Cortex of kidney (tissue), 1 donor: ENCODE results near the gene RRAD.

Experiments
- DNase-seq: peaks from one replicate; lab custom pipeline; 2025; lab: John Stamatoyannopoulos, UW

The RRAD gene

DNA sequence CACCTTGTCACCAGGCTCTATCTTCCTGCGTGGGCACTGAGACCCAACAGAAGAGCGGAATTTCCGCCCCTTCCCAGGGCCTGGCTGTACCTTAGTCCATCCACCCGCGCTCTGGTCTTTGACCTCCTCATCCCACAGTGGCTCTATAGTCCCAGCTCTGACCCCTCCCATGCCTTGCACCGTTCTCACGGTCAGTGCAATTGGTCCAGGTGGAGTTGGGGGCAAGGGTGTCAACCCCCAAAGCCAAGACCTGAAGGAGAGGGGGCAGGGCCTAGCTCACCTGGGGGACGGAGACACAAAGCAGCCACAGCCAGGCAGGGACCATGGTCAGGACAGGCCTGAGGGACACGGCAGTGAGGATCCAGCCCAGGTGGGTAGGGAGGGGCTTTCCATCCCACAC, 7.6 kb downstream of the RRAD start:
- DNase-seq, result no peak

DNA sequence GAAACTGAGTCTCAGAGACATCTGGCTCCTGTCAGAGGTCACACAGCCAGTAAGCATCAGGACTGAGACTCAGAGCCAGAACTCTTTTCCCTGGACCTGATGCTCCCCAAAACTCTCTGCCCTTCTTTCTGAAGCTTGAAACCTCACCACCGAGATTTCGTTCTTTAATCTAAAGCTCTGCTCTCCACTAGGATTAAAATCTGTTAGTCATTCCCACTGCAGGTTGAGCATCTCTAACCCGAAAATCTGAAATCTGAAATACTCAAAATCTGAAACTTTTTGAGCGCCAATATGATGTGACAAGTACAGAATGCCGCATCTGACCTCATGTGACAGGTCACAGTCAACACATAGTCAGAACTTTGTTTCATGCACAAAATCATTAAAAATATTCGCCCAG, 8.8 kb downstream of the RRAD start:
- DNase-seq, result no peak

DNA sequence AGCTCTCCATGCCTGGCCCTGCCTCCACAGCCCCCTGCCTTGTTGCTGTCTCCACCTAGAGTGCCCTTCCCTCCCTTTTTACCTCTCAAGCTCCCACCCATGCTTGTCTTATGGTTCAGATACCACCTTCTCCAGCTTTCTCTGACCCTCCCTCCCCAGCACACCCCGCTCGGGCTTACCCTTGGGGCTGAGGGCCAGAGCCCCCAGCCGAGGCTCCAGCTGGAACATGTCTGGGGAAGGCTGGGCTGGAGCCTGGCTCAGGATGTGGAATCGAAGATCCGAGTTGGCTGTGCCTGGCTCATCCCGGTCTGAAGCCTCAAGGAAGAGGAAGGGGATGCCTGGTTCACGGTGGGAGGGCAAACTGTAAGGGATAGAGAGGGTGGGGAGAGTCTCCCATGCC, 10.3 kb downstream of the RRAD start:
- no peak for DNase-seq

DNA sequence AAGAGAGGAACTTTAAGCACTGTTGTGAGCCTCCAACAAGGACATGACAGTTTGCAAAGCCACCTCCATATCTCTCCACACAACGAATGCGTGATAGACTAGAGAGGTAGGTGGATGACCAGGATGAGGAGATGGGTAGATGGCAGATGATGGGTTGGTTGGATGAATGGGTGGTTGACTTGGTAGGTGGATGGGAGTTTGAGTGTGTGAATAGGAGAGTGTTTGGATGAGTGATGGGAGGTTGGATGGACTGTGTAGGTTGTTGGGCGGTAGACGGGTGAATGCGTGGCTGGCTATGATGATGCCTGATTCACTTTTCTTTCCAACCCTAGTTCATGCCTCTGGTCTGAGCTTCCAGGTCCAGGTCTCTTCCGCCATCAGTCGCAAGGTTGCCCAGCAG, 10.8 kb downstream of the RRAD start:
- DNase-seq, result no peak

DNA sequence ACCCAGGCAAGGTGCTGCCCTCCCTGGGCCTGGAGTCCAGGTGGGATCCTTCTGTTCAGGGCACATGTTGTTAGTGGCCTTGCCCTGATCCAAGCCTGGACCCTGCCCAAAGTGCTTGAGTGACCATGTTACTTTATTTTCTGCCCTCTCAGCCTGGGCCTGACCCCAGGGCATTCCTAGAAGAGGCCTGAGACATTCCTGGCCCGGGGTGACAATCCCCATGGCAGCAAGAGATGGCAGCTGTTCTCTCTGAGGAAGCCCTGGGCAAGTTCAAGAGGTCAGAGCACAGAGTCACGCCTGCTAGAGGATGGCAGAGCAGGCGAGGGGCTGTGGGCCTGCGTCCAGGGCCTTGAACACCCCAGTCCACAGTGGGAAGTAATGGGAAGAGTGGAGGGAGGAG, 11.6 kb downstream of the RRAD start:
- no peak for DNase-seq

DNA sequence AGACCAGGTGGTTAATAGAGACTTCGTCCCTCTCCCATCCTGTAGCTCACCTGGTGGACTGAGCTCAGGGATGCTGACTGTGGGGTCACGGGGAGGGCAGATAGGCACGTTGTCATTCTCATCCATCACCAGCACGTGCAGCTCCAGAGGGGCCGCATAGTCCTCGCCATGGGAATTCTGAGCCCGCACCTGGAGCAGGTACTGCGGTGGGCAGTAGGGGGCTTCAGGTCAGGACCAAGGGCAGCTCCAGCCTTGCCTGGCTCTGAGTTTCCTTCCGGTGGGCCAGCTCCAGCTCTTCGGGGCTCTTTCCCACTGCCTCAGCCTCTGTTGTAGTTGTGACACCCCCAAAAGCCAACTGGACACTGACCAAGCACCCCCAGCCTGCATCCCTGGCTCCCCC, 12.3 kb downstream of the RRAD start:
- no peak for DNase-seq

DNA sequence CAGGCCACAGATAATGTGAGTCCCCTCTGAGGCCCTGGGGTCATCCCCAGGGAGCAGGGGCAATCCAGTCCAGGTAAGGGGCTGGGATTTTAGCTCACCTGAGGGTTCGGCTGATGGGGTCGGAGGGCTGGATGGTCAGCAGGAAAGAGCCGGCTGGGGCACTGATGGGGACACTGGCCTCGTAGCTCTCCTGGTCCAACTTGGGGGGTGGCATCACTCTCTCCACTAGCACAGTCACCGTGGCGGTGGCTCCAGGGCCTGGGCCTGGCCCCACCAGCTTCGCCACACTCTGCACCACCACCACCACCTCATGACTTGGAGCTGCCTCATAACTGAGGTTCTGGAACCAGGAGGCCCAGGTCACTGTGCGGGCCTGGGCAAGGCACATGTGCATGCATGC, 13.5 kb downstream of the RRAD start:
- DNase-seq, result no peak

DNA sequence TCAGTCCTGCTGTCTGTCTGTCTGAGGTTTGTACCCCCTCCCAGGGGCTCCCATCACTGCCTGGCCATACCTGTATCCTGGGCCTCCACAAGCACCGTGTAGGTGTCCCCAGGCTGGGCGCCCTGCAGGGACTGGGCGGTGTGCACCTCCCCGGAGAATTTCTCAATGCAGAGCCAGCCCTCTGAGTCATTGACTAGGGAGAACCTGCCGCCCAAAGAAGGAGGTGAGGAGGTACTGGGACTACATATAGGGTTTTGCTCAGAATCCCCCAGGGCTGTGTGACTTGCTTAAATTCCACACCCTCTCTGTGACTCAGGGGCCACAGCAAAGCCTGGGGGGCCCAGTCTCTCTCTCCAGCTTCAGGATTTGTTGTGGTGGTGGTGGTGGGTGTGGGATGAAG, 14.2 kb downstream of the RRAD start:
- no peak for DNase-seq

DNA sequence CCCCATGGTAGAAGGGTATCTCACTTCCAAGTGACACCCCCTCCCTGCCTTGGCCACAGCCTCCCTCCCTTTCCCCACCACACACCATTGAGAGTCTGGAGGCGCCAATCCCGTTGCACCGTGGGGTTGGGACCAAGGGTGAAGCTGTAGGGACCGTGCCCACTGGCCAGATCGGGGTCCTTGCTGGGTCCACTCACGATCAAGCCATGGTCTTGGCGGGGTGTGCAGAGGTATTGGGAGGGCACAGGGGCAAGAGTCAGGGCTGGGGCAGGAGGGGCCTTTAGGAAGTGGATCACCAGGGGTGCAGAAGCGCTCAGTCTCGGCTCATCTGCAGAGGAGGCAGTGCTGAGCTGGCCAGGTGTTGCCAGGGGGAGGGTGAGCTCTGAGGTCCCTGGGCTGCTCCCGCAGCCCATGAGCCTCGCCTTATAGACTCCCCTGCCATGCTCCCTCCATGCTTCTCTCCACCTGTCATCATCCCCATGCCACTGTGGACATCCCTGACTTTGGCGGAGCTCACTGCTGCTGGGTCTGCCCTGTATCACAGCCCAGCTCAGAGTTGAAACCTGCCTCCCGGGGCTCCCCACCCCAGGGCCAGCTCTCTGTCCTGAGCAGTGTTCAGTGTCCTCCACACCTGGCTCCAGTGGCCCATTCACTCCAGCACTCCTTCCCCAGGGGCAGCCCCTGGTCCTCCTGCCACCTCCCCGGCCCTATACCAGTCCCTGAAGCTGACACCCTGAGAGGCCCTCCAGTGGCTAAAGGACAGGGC, 15.0 kb downstream of the RRAD start:
- no peak for DNase-seq

DNA sequence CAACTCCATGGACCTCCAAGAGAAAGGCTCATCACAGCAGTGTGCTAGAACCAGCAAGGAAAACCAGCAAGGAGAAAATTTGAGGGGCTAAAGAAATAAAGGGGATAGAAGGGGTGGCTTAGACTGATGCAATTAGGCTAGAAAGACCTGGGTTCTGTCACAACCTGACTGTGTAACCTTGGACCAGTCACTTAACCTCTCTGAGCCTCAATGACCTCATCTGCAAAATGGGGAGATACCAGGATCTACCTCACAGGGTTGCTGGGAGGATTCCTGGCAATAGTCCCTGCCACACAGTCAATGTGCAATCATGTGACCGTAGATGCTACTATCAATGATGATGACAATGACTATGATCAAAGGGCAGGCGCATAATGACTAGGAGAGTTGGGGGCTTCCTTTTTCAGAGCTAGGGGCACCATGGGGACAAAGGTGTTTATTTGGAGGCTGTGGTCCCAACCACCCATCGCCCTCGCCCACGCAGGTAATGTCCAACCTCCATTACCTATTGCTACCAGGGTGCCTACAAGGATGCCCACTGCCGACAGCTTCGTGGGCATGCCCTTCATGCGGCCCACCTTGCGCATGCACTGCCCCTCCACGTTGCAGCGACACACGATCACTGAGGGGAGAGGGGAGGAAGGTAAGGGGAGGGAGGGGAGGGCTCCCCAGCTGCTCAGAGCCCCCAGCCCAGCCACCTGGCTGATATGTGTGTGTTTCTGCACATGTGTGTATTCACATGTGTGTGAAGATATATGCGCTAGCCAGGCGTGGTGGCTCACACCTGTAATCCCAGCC, 16.4 kb downstream of the RRAD start:
- no peak for DNase-seq

DNA sequence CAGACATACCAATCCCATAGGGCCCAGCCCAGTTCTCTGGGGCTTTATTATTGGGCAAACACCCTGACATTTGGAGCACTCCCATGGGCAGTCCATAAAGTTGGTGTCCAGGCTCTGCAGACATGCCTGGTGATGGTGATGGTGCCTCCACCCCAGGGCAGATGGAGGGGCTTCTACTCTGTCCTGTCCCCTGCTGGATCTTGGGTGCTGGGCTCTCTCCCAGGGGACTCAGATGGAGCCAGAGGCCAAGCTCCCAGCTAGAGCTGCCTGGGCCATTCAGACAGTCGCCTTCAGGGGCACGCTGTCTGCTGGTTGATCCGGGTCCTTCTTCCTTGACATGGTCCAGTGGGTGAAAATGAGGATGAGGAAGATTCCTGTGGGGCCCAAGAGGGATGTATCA, 17.2 kb downstream of the RRAD start:
- DNase-seq, result no peak

DNA sequence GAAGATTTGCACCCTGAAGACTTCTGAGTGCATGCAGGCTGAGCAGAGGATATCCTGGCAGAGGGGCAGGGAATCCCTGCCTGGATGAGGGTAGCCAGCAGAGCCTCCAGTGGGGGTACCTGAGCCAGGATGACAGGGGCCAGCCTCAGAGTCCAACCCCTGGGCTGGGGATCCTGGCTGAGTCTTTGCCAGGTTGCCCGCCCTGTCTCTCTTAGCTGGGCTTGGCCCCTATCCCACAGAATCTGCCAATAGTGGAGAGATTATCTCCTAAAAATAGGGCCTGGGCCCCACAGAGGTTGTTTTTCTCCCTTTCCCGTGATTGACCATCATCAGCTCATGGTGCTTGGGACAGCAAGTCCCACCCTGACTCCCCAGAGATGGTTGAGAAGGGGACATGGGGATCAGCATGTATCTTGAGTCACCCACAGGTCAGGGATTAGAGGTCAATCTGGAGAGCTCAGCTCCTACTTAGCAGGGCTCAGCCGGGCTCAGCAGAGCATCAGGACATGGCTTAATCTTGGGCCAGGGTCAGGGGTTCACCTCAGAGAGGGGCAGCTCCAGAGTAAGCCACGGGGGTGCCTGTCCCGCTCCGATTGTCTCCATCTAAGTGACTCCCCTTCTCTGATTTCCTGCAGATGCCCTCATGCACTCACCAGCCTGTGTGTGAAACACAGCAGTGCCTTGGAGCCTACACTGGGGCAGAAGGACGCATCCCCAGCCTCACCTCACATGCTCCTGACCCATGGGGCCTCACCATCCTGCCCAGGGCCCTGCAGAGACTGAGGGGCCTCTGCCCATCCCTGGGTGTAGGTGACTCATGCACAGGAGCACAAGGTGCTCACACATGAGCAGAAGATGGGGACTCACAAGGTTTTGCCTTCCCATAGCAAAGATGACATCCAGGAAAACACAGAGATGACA, 18.2 kb downstream of the RRAD start:
- DNase-seq, result no peak

DNA sequence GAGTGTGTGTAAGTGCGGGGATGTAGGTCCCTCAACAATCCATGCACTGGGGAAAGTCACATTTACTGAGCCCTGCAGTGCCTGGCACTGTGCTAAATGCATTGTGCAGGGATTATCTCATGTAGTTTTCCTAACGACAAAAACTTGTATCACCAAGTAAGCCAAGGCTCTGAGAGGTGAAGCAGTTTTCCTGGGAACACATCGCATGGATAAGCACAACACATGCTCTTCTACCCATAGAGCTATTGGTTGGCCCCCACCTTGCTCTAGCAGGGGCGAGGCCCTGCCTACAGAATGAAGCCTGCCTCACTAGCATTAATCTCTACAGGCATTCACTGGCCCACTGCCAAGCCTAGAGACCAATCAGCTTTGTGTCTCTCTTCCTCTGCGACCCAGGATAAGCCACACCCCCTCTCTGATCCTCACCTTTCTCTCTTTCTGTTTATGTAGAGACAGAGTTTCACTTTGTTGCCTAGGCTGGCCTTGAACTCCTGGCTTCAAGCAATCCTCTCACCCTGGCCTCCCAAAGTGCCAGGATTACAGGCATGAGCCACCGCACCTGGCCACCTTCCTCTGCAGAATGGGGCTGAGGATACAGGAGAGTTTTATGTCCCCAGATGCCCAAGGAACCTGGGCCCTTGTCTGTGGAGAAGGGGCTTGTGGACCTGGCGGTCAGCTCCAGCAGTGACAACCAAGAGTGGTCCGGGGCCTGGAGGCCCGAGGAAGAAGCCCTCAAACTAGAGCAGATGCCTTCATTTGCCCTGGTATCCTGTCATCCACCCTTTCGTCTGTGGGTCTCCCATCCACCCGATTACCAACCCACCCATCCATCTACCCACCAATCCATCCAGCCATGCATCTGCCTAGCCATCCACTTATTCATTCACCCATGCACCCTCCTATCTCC, 19.4 kb downstream of the RRAD start:
- DNase-seq, result no peak

DNA sequence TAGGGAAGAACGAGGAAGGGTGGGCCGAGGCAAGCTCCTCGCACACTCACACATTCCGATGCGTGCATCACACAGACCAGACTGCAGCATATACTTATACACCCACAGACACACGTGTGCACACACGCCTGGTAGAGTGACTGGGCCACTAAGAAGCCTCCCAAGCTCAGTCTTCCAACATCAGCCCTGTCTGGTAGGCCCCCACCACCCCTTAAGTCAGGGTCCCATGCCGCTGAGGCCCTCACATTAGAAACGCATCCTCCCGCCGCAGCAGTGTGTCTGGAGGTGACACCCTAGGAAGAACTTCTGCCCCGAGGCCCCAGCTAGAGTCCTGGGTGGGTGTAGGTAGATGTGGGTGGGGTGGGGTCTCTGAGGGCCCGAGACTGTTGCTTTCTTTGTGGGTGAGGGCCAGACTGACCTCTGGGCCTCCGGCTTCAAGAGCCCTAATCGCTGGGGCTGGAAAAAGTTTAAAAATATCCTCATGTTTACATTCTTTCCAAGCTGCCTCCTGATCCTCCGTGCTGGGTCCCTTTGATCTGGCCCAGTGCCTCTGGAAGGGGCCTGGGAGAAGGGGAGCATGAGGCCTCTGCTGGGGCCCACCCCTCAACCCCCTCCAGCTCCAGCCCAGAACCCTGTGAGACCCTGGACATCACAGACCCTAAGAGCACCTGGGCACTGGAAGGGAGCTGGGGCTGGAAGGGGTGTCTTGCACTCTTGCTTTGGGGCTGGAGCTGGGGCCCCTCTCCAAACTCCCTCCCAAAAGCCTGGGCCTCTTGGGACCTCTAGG, 20.3 kb downstream of the RRAD start:
- DNase-seq, result no peak

DNA sequence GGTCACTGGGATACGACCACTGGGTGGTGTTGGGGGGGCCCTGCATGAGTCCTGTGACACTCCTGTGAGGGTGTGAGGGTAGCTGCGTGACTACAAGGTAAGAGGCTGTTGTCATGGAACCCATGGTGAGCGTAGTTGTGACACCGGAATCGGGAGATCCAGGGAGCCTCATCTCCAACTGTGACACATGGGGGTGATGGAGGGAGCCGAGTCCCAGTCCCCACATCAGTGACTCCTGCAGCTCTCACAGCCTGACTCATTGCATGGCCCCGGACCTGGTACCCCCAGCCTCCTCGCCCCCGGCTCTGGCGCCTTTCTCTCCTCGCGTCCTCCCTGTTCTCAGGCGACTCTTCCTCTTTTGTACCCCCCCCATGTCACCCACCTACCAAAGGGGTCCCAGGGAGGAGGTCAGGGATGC, 20.9 kb downstream of the RRAD start:
- DNase-seq, result no peak

DNA sequence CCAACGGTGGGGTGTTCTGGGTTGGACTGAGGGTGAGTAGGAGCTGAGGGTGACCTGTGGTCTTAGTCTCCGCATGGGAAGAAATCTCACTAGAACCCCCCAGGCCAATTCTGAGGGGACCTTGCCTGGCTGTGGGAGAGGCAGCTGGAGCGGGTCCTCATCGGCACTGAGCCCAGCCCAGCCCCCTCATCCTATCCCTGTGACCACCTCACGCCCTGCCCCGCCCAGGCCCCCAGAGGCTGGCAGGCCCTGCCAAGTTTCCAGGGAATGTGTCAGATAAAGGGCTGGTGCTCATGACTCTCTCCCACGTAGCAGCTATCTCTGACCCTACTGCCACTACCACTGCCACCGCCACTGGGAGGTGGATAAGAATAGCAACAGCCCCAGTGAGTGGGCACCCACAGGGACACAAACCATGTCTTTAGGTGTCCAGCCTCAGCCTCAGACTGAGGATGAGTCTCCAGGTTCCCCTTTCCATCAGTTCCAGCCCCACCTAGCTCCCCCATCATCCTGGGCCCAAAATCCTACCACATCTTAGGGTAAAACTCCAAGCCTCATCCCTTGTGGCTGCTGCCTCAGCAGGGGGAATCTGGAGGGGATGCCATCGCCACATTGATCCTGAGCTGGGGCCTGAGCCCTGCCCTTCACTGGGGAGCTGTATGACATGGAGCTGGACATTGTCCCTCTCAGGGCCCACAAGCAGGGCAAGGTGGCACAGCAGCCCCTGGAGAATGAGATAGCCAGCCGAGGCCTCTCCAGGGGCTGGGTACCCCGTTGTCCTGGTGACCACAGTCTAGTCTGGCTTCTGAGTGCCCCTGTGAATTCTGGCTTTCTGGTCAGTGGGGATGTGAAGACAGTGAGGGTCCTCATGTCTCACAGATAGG, 21.5 kb downstream of the RRAD start:
- DNase-seq, result no peak

DNA sequence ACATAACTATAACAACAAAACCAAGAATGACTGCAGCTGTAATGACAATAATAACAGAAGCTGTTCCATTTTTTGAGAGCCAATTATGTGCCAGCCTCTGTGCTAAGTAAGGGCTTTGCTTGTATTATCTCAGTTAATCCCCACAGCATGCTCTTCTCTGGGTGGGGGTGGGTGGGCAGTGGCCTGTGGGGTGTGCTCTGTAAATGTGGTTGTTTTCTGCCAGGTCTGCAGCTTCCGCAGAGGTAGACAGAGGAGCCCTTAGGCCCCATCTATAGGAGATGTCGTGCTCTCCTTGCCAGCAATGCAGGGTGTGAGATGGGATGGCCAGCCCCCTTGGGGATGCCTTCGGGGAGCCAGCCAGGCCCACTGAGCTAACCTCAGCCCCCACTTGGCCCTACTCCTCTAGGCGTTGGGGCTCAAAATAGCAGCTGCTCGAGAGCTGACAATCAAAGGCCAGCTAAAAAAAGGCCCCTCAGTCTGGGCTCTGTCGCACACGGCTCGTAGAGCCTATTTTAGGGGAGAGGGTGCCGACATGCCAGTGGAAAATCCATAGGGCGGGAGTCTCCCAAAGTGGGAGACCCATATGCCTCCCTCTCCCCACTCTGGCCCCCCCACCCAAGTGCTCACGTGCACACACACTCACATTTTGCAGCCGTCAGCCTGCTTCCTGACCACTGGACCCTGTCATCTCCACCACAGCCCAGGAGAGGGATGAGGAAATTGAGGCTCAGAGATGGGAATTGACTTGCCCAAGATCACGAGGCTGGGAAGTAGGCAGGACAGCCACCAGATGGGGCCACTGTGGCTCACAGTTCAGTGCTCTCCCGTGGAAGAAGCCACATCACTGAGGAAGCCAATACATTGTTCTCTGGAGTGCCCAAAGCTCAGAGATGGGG, 22.4 kb downstream of the RRAD start:
- DNase-seq, result no peak

DNA sequence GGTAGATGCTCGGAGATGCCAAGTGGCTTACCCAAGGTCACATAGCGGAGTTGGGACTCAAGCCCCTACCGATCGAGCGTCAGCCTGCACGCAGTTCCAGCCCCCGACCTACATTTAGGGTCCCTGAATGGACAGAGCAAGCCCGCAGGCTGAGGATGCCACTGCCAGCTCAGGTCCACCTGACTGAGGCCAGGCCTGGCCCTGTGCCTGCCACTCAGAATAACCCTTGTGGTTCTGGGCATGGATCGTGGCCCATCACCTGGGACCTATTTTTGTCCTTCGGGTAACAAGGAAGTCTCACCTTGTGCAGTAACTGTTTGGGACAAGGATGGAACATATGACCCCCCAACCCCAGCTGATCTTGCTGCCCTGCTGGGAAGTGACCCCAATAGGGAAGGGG, 23.7 kb downstream of the RRAD start:
- no peak for DNase-seq
